ENCODE results near the gene ALG8.
"Not testable (repeated sequence)": the region's sequence is repeated elsewhere in the genome, so short reads cannot be mapped to it uniquely, and the experiment has no call there.

DNA sequence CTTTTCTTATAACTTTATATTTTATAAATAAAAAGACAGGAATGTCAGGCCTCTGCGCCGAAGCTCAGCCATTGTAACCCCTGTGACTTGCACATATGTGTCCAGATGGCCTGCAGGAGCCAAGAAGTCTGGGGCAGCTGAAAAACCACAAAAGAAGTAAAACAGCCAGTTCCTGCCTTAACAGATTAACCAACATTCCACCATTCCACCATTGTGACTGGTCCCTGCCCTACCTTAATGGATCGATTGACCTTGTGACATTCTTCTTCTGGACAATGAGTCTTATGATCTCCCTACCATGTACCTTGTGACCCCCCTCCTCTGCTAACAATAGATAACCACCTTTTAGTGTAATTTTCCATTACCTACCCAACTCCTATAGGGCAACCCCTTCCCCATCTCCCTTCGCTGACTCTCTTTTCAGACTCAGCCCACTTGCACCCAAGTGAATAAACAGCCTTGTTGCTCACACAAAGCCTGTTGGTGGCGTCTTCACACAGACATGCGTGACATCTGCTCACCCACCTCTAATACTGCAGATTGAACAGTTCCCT is 52.8 kb downstream of the ALG8 start:
- not testable (repeated sequence) for TF ChIP-seq CTCF (conservative IDR thresholded peaks at IDR 0.05; ENCODE audit: low read depth in 2 of 2); EZH2 (IDR thresholded peaks at IDR 0.05; ENCODE audit: low read depth, unreplicated experiment); JUNB (IDR thresholded peaks at IDR 0.05; ENCODE audit: unreplicated experiment); EZH2phosphoT487 (IDR thresholded peaks at IDR 0.05; ENCODE audit: unreplicated experiment); CREB1 (CRISPR knock-in tag; IDR thresholded peaks at IDR 0.05; ENCODE audit: low read depth); POLR2AphosphoS5 (IDR thresholded peaks at IDR 0.05; ENCODE audit: low read depth); NANOG (IDR thresholded peaks at IDR 0.05; ENCODE audit: borderline replicate concordance); STAT1 (IDR thresholded peaks at IDR 0.05; ENCODE audit: unreplicated experiment); ZNF331 (CRISPR knock-in tag; IDR thresholded peaks at IDR 0.05; ENCODE audit: low read depth)
- TF ChIP-seq, protein P1, sequence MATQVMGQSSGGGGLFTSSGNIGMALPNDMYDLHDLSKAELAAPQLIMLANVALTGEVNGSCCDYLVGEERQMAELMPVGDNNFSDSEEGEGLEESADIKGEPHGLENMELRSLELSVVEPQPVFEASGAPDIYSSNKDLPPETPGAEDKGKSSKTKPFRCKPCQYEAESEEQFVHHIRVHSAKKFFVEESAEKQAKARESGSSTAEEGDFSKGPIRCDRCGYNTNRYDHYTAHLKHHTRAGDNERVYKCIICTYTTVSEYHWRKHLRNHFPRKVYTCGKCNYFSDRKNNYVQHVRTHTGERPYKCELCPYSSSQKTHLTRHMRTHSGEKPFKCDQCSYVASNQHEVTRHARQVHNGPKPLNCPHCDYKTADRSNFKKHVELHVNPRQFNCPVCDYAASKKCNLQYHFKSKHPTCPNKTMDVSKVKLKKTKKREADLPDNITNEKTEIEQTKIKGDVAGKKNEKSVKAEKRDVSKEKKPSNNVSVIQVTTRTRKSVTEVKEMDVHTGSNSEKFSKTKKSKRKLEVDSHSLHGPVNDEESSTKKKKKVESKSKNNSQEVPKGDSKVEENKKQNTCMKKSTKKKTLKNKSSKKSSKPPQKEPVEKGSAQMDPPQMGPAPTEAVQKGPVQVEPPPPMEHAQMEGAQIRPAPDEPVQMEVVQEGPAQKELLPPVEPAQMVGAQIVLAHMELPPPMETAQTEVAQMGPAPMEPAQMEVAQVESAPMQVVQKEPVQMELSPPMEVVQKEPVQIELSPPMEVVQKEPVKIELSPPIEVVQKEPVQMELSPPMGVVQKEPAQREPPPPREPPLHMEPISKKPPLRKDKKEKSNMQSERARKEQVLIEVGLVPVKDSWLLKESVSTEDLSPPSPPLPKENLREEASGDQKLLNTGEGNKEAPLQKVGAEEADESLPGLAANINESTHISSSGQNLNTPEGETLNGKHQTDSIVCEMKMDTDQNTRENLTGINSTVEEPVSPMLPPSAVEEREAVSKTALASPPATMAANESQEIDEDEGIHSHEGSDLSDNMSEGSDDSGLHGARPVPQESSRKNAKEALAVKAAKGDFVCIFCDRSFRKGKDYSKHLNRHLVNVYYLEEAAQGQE (IDR thresholded peaks at IDR 0.05; ENCODE audit: unreplicated experiment), result not testable (repeated sequence)
- TF ChIP-seq, protein P2, sequence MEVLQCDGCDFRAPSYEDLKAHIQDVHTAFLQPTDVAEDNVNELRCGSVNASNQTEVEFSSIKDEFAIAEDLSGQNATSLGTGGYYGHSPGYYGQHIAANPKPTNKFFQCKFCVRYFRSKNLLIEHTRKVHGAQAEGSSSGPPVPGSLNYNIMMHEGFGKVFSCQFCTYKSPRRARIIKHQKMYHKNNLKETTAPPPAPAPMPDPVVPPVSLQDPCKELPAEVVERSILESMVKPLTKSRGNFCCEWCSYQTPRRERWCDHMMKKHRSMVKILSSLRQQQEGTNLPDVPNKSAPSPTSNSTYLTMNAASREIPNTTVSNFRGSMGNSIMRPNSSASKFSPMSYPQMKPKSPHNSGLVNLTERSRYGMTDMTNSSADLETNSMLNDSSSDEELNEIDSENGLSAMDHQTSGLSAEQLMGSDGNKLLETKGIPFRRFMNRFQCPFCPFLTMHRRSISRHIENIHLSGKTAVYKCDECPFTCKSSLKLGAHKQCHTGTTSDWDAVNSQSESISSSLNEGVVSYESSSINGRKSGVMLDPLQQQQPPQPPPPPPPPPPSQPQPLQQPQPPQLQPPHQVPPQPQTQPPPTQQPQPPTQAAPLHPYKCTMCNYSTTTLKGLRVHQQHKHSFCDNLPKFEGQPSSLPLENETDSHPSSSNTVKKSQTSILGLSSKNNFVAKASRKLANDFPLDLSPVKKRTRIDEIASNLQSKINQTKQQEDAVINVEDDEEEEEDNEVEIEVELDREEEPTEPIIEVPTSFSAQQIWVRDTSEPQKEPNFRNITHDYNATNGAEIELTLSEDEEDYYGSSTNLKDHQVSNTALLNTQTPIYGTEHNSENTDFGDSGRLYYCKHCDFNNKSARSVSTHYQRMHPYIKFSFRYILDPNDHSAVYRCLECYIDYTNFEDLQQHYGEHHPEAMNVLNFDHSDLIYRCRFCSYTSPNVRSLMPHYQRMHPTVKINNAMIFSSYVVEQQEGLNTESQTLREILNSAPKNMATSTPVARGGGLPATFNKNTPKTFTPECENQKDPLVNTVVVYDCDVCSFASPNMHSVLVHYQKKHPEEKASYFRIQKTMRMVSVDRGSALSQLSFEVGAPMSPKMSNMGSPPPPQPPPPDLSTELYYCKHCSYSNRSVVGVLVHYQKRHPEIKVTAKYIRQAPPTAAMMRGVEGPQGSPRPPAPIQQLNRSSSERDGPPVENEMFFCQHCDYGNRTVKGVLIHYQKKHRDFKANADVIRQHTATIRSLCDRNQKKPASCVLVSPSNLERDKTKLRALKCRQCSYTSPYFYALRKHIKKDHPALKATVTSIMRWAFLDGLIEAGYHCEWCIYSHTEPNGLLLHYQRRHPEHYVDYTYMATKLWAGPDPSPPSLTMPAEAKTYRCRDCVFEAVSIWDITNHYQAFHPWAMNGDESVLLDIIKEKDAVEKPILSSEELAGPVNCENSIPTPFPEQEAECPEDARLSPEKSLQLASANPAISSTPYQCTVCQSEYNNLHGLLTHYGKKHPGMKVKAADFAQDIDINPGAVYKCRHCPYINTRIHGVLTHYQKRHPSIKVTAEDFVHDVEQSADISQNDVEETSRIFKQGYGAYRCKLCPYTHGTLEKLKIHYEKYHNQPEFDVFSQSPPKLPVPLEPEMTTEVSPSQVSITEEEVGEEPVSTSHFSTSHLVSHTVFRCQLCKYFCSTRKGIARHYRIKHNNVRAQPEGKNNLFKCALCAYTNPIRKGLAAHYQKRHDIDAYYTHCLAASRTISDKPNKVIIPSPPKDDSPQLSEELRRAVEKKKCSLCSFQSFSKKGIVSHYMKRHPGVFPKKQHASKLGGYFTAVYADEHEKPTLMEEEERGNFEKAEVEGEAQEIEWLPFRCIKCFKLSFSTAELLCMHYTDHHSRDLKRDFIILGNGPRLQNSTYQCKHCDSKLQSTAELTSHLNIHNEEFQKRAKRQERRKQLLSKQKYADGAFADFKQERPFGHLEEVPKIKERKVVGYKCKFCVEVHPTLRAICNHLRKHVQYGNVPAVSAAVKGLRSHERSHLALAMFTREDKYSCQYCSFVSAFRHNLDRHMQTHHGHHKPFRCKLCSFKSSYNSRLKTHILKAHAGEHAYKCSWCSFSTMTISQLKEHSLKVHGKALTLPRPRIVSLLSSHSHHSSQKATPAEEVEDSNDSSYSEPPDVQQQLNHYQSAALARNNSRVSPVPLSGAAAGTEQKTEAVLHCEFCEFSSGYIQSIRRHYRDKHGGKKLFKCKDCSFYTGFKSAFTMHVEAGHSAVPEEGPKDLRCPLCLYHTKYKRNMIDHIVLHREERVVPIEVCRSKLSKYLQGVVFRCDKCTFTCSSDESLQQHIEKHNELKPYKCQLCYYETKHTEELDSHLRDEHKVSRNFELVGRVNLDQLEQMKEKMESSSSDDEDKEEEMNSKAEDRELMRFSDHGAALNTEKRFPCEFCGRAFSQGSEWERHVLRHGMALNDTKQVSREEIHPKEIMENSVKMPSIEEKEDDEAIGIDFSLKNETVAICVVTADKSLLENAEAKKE (CRISPR knock-in tag; IDR thresholded peaks at IDR 0.05), result not testable (repeated sequence)

Measured in GM23338 (cell line).